RWPE2 (cell line): ENCODE results near the gene ELAVL1.

Experiments used
- ATAC-seq: fragments of 200-7000 bp; cut with Tn5 transposase; 3 replicates; pipeline ENCODE4 v1.9.1; 2021; ENCODE audit warnings: low read depth
- DNase-seq: peaks from one replicate; pipeline ENCODE4 v3.0.0-alpha.2; 2020; ENCODE audit warnings: low spot score
- H3K27ac ChIP-seq: fragments of 450-650 bp; 2 replicates; pipeline ENCODE4 v1.5.1; 2017; ENCODE audit warnings: mild to moderate bottlenecking; ENCODE audit not compliant: poor library complexity, severe bottlenecking
- H3K27me3 ChIP-seq: fragments of 250-450 bp; sonication (Bioruptor Pico); 2 replicates; pipeline ENCODE4 v1.5.1; 2021; ENCODE audit warnings: mild to moderate bottlenecking, moderate library complexity; ENCODE audit not compliant: insufficient read depth, poor library complexity, severe bottlenecking
- H3K36me3 ChIP-seq: fragments of 250-450 bp; sonication (Bioruptor Pico); 2 replicates; pipeline ENCODE4 v1.5.1; 2020; ENCODE audit warnings: low read depth, mild to moderate bottlenecking, moderate library complexity
- H3K4me1 ChIP-seq: fragments of 250-450 bp; sonication (Bioruptor Pico); 2 replicates; pipeline ENCODE4 v1.5.1; 2021; ENCODE audit warnings: mild to moderate bottlenecking, moderate library complexity; ENCODE audit not compliant: insufficient read depth, poor library complexity, severe bottlenecking
- H3K4me3 ChIP-seq: fragments of 250-450 bp; sonication (Bioruptor Pico); 2 replicates; pipeline ENCODE4 v1.5.1; 2021; ENCODE audit warnings: mild to moderate bottlenecking, moderate library complexity; ENCODE audit not compliant: severe bottlenecking
- H3K9me3 ChIP-seq: fragments of 250-450 bp; sonication (Bioruptor Pico); 2 replicates; pipeline ENCODE4 v1.5.1; 2021; ENCODE audit warnings: mild to moderate bottlenecking, moderate library complexity; ENCODE audit not compliant: severe bottlenecking
- TF ChIP-seq, protein P1 (sequence below): fragments of 450-650 bp; IDR thresholded peaks from one replicate; pipeline ENCODE4 v1.5.1; 2017; ENCODE audit warnings: mild to moderate bottlenecking, moderate library complexity; ENCODE audit not compliant: poor library complexity, severe bottlenecking

The ELAVL1 gene

DNA sequence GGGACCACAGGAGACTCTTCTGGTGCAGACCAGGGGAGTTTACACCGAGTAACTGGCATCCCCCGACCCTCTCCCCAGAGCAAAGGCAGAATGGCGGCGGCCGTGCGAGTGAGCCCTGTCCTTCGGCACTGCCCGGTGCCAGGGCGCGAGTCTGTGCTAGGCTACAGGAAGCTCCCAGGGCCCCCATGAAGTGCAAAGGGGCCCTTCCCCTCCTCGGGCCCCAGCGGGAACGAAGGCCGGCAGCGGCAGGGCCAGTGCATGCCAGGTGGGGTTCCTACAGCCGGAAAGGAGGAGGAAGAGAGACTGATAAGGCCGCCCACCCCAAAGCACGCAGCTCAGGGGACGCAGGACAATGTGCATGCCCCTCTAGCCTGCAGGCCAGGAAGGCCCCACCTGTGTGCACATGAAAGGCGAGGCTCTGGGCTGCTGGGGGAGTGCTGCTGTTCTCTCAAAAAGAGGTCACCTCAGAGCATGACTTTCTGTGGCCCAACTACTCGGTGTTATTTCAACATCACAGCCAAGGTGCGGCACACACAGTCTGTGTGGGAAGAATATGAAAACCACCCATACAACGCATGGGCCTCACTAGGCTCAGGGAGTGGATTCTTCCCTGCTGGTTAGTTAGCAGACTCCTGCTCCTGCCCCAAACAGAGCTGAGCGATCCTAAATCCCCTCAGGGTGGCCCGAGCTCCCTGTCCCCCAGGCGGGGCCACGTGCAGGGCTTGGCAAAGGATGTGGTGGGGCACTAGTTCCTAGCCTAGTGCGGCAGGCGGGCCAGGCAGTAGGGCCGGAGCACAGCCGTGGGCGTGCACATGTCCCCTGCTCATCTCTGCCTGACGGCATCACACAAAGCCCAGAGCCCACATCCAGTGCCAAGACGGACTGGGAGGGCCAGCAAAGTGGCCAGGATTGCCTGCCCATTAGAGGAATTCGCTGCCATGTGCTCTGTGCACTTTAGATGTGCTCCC is 33.6 kb downstream of the ELAVL1 start:
- no peak for ATAC-seq
- Histone ChIP-seq H3K4me3 (no peak overlapping the region), H3K27ac (no peak overlapping the region), H3K27me3 (no peaks in the 10 kb centered on the region), H3K36me3 (peaks cover 49% of the 10 kb centered on the region), H3K9me3 (no peaks in the 10 kb centered on the region), H3K4me1 (no peaks in the 10 kb centered on the region)
- TF ChIP-seq, protein P1, sequence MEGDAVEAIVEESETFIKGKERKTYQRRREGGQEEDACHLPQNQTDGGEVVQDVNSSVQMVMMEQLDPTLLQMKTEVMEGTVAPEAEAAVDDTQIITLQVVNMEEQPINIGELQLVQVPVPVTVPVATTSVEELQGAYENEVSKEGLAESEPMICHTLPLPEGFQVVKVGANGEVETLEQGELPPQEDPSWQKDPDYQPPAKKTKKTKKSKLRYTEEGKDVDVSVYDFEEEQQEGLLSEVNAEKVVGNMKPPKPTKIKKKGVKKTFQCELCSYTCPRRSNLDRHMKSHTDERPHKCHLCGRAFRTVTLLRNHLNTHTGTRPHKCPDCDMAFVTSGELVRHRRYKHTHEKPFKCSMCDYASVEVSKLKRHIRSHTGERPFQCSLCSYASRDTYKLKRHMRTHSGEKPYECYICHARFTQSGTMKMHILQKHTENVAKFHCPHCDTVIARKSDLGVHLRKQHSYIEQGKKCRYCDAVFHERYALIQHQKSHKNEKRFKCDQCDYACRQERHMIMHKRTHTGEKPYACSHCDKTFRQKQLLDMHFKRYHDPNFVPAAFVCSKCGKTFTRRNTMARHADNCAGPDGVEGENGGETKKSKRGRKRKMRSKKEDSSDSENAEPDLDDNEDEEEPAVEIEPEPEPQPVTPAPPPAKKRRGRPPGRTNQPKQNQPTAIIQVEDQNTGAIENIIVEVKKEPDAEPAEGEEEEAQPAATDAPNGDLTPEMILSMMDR, result no peak
- DNase-seq, result peak; percentile 46

DNA sequence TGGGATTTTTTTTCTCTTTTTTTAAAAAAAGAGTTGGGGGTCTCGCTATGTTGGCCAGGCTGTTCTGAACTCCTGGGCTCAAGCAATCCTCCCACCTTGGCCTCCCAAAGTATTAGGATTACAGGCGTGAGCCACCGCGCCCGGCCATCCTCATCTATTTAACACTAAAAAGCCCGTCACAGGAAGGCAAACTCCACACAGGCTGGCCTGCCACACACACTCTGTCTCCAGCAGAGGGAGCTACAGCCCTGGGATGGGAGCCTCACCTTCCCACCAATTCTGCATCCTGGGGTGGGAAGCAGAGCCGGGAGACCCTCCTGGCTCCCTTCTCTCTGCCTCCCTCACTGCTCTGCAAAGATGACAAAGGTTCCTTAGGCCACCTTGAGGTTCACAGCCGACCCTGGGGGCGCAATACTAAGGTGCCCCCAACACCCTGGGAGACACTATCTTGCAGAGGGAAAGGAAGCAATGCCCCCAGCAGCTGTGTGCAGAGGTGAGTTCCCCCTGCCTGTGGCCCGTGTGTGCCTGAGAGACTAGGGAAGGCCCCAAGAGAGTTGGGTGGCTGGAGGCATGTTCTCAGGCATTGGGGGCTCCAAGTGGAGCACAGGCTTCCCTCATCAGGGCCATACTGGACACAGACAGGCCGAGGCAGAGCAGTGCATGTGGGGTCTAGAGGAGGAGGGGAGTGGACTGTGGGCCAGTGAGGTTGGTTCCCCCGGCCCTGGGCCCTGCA is 34.6 kb downstream of the ELAVL1 start:
- H3K27me3 ChIP-seq, result no peaks in the 10 kb centered on the region
- no peak overlapping the region for H3K27ac ChIP-seq
- no peak overlapping the region for H3K4me3 ChIP-seq
- TF ChIP-seq, protein P1, result peak; percentile 78
- no peaks in the 10 kb centered on the region for H3K9me3 ChIP-seq
- ATAC-seq (peak; percentile 60; the same call in 2 of the 3 replicates), DNase-seq (no peak)
- H3K36me3 ChIP-seq, result peaks cover 58% of the 10 kb centered on the region
- H3K4me1 ChIP-seq, result no peaks in the 10 kb centered on the region

DNA sequence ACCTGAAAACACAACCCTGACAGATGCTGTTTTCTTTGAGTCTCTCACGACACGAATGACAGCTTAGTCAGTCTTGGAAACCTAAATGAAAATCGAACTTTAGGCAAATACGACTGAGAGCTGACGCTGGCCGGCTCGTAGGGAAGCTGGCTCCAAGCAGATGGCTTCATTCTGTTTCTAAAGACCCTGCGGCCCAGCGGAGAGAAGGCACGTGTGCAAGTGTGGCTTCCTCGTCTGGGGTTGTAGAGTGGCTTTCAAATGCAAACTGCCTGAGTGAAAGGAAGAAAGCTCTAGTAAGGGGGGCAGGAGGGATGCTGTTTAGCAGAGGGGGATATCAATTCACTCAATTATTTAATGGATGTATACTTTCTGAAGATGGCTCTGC is 35.9 kb downstream of the ELAVL1 start:
- ATAC-seq (no peak), DNase-seq (no peak)
- TF ChIP-seq, protein P1, result no peak
- Histone ChIP-seq H3K27me3 (no peaks in the 10 kb centered on the region), H3K9me3 (no peaks in the 10 kb centered on the region), H3K4me1 (no peaks in the 10 kb centered on the region), H3K27ac (no peak overlapping the region), H3K4me3 (no peak overlapping the region), H3K36me3 (peaks cover 69% of the 10 kb centered on the region)

DNA sequence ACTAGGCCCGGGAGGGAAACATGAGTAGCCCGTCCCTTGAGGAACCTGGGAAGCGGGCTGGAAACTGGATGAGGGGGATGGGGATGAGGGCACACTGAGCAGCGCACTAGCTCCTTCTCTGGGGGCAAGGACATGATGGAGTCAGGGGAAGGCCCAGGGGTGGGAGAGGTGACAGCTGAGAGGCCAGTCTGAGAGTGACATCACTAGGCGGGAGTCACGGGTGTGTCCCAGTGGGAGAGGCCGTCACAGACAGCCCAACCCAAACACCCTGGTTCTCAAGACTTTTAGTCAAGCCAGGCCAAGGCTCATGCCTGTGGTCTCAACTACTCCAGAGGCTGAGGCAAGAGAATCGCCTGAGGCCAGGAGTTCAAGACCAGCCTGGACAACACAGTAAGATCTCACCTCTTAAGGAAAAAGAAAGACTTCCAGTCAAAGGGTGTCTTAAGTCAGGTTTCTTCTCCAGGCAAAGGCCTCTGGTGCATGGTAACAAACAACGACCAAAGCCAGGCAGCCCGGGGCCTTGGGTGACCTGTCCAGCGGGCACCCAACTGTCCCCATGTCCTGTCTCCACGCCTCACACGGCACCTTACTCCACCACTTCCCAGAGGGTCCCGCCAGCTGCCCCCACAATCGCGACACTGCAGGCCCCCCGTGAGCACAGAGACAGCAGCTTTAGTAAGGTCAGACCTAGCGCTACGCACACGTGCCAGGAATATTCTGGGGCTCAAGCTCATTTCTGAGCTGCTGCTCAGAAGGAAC is 36.5 kb downstream of the ELAVL1 start:
- no peaks in the 10 kb centered on the region for H3K27me3 ChIP-seq
- ATAC-seq (no peak), DNase-seq (no peak)
- H3K4me3 ChIP-seq, result no peak overlapping the region
- no peaks in the 10 kb centered on the region for H3K4me1 ChIP-seq
- peaks cover 71% of the 10 kb centered on the region for H3K36me3 ChIP-seq
- TF ChIP-seq, protein P1, result no peak
- H3K27ac ChIP-seq, result no peak overlapping the region
- no peaks in the 10 kb centered on the region for H3K9me3 ChIP-seq
